Measurements from ENCODE around the gene P2RX3. TPM values are rescaled to one million over a fixed set of nuclear protein-coding genes. Genes with fewer than 3 reads are reported as not detected.
"Not testable (repeated sequence)": the region's sequence is repeated elsewhere in the genome, so short reads cannot be mapped to it uniquely, and the experiment has no call there.

The P2RX3 gene
- total RNA-seq, 1 donor from 2014 or later = not detected

DNA sequence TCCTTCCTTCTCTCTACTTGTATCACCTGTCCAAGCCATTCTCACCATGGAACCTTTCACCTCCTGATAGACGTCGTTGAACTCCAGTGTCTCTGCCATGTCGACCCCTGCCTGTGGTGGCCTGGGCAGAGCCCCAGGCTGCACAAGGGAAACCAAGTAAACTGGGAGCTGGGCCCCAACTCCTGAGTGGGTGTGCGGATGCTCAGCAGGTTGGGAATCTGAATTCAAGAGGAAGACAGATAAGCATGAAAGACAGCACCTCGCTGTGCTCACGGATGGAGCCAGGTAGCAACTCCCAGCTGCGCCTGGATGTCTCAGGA, 3.2 kb upstream of the P2RX3 start:
- Mint-ChIP-seq H3K27me3 (ENCODE audit: unreplicated experiment) (peaks cover 8% of the 10 kb centered on the region), H3K4me1 (ENCODE audit: unreplicated experiment) (peaks cover 24% of the 10 kb centered on the region), H3K27ac (ENCODE audit: unreplicated experiment) (peak overlapping the region; percentile 99), H3K36me3 (ENCODE audit: unreplicated experiment) (peaks cover 26% of the 10 kb centered on the region), H3K4me3 (ENCODE audit: unreplicated experiment) (peak overlapping the region; percentile 92), H3K9me3 (ENCODE audit: unreplicated experiment) (no peaks in the 10 kb centered on the region)
- TF ChIP-seq CTCF (IDR thresholded peaks at IDR 0.05) = no peak
- no peak for DNase-seq (ENCODE audit: extremely low spot score, unreplicated experiment)

DNA sequence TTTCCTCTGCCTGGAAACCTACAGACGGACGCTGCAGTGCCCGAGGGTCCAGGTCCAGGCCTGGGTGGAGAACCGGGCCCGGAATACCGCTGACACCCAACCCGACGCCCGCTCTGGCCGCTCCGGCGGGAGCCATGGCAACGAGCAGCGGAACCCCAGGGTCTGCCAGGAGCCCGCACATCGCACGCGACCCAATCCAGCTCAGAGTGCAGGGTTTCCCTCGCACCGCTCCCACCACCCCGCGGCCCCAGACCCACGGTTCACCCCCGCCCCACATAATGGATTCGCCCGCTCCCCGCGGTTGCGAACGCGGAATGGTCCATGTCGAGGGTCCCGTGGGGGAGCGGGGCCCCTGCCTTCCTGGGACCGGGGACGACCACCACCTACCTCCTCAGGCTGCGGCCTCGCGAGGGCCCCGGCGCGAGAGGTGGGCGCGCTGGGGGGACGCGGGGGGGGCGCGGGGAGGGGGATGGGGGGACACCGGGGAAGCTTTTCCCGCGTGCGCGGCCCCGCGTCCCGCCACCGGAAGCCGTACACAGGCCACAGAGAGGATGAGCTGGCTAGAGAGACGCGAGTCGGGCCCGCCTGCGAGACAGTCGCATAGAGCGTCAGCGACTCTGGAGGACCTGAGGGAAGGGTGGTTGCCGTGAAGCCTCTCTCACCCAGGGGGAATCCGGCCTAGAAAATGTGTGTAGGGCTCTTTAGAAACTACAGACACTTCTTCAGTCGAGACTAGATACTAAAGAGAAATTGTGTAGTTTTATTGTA, 2.6 kb upstream of the P2RX3 start, which contains the start of gene SSRP1:
SSRP1 (minus strand) TSS at position 550 of the 768 bp plus-strand sequence. CDS start 771 bp downstream, outside the sequence.
- H3K9me3 Mint-ChIP-seq (ENCODE audit: unreplicated experiment) = no peaks in the 10 kb centered on the region
- H3K36me3 Mint-ChIP-seq (ENCODE audit: unreplicated experiment) = peaks cover 20% of the 10 kb centered on the region
- peak within 1 kb of the TSS; percentile 99 for H3K27ac Mint-ChIP-seq (ENCODE audit: unreplicated experiment)
- peak; percentile 94 for DNase-seq (ENCODE audit: extremely low spot score, unreplicated experiment)
- peak within 1 kb of the TSS; percentile 92 for H3K4me3 Mint-ChIP-seq (ENCODE audit: unreplicated experiment)
- H3K4me1 Mint-ChIP-seq (ENCODE audit: unreplicated experiment) = peaks cover 24% of the 10 kb centered on the region
- TF ChIP-seq CTCF (IDR thresholded peaks at IDR 0.05) = no peak
- H3K27me3 Mint-ChIP-seq (ENCODE audit: unreplicated experiment) = peaks cover 14% of the 10 kb centered on the region

DNA sequence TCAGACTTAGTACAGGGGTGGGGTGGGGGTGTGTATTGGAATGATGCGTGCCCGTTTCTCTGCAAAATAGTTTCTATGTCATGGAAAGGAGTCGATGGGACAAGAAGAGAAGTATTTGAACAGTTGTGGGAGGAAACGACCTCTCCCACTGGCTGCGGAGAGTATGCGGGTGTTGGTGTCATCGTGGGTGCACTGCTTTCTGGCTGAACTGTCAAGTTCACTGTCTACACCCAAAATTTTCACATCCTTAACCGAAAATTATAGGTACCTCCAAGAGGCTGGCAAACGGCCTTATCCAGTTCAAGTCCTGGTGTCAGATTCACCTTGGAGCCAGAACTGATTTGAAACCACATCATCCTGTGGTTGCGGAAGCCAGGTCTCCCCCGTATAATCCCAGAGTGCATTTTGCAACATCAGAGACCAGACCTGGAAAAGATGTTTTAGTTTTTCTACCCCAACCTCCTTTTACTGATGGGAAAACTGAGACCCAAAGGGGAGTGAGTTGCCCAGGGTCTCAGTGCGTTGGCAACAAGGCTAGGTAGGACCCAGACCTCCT, 2.0 kb upstream of the P2RX3 start:
- no peak for DNase-seq (ENCODE audit: extremely low spot score, unreplicated experiment)
- no peak for TF ChIP-seq CTCF (IDR thresholded peaks at IDR 0.05)
- peak overlapping the region; percentile 99 for H3K27ac Mint-ChIP-seq (ENCODE audit: unreplicated experiment)
- peaks cover 16% of the 10 kb centered on the region for H3K27me3 Mint-ChIP-seq (ENCODE audit: unreplicated experiment)
- peaks cover 14% of the 10 kb centered on the region for H3K36me3 Mint-ChIP-seq (ENCODE audit: unreplicated experiment)
- peaks cover 24% of the 10 kb centered on the region for H3K4me1 Mint-ChIP-seq (ENCODE audit: unreplicated experiment)
- no peaks in the 10 kb centered on the region for H3K9me3 Mint-ChIP-seq (ENCODE audit: unreplicated experiment)
- H3K4me3 Mint-ChIP-seq (ENCODE audit: unreplicated experiment) = peak overlapping the region; percentile 92

DNA sequence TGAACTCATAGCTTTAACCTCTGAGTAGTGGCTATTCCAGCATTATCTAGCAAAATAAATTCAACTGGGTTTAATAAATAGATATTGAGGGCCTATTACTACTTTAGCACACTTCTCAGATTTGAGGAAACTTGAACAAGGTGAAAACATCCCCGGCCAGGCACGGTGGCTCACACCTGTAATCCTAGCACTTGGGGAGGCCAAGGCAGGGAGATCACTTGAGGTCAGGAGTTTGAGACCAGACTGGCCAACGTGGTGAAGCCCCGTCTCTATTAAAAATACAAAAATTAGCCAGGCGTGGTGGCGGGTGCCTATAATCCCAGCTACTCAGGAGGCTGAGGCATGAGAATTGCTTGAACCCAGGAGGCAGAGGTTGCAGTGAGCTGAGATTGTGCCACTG, 1.3 kb upstream of the P2RX3 start:
- H3K27me3 Mint-ChIP-seq (ENCODE audit: unreplicated experiment) = peaks cover 16% of the 10 kb centered on the region
- not testable (repeated sequence) for H3K36me3 Mint-ChIP-seq (ENCODE audit: unreplicated experiment); H3K4me3 Mint-ChIP-seq (ENCODE audit: unreplicated experiment); DNase-seq (ENCODE audit: extremely low spot score, unreplicated experiment); H3K9me3 Mint-ChIP-seq (ENCODE audit: unreplicated experiment)
- H3K27ac Mint-ChIP-seq (ENCODE audit: unreplicated experiment) = peak overlapping the region; percentile 99
- peaks cover 24% of the 10 kb centered on the region for H3K4me1 Mint-ChIP-seq (ENCODE audit: unreplicated experiment)

DNA sequence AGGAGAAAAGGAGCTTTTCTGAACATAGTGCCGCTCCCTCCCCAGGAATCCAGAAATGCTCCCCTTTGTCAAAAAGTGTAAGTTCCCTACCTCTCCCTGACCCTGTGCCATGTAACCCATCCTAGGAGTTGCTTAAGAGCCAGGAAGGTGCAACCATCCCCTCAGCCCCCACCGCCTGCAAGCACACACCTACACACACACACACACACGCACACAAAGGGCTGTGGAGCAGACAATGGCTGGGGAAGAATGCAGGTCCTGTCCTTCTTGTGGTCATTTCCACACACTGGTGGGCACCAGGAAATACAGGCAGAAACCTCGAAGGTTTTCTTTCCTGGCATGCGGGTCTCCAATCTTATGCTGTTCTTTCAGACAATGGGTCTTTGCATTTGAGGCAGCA, 1.2 kb downstream of the P2RX3 start:
- peaks cover 16% of the 10 kb centered on the region for H3K27me3 Mint-ChIP-seq (ENCODE audit: unreplicated experiment)

More for the DNA sequence above, 1.2 kb downstream of the P2RX3 start:
- H3K4me1 Mint-ChIP-seq (ENCODE audit: unreplicated experiment) = peaks cover 16% of the 10 kb centered on the region
- DNase-seq (ENCODE audit: extremely low spot score, unreplicated experiment) = no peak
- no peak overlapping the region for H3K27ac Mint-ChIP-seq (ENCODE audit: unreplicated experiment)
- no peaks in the 10 kb centered on the region for H3K9me3 Mint-ChIP-seq (ENCODE audit: unreplicated experiment)
- TF ChIP-seq CTCF (IDR thresholded peaks at IDR 0.05) = no peak
- no peak overlapping the region for H3K4me3 Mint-ChIP-seq (ENCODE audit: unreplicated experiment)
- no peaks in the 10 kb centered on the region for H3K36me3 Mint-ChIP-seq (ENCODE audit: unreplicated experiment)

All from osteocyte (in vitro differentiated cells).